Activated CD4-positive, alpha-beta T cell treated with anti-CD3 and anti-CD28 coated beads for 1 hour (primary cell): ENCODE data around the gene EEF1E1.
"Not testable (repeated sequence)": the region's sequence is repeated elsewhere in the genome, so short reads cannot be mapped to it uniquely, and the experiment has no call there.

ENCODE experiments used
- DNase-seq: peaks from one replicate; pipeline ENCODE4 v3.0.0-alpha.2; 2020

Gene EEF1E1

GRCh38 chr6:8061736-8062135 is 40.6 kb downstream of the EEF1E1 start:
- no peak for DNase-seq

- no peak for DNase-seq
Observed at GRCh38 chr6:8060346-8060745, 42.0 kb downstream of the EEF1E1 start.

- no peak for DNase-seq
Observed at GRCh38 chr6:8059129-8059528, 43.2 kb downstream of the EEF1E1 start.

- DNase-seq = no peak
Observed at GRCh38 chr6:8057793-8058192, 44.6 kb downstream of the EEF1E1 start.

GRCh38 chr6:8057263-8057662 is 45.1 kb downstream of the EEF1E1 start:
- no peak for DNase-seq

DNA sequence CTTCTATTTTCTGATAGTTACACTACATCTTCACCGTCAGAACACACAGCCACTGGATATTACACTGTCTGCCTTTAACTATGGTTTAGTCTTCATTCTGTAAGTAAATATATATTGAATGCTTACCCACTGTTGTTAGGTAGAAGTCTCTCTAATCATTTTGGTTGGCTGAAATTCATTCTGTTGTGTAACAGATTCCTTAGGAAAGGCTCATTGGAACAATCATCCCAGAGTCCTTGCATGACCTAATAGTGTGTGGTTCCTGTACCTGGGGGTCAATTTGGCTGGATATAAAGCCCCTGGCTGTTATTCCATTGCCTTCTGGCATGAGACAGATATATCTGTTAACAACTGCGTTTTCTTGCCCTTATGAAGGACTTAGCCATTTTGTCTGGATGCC is 48.1 kb downstream of the EEF1E1 start:
- no peak for DNase-seq

- DNase-seq = no peak
Observed at GRCh38 chr6:8047541-8048292, 54.6 kb downstream of the EEF1E1 start.

- not testable (repeated sequence) for DNase-seq
Observed at GRCh38 chr6:8045769-8046168, 56.6 kb downstream of the EEF1E1 start.

- DNase-seq = no peak
Observed at GRCh38 chr6:8043221-8043620, 59.1 kb downstream of the EEF1E1 start.

GRCh38 chr6:8041913-8042583 is 60.3 kb downstream of the EEF1E1 start:
- no peak for DNase-seq

DNA sequence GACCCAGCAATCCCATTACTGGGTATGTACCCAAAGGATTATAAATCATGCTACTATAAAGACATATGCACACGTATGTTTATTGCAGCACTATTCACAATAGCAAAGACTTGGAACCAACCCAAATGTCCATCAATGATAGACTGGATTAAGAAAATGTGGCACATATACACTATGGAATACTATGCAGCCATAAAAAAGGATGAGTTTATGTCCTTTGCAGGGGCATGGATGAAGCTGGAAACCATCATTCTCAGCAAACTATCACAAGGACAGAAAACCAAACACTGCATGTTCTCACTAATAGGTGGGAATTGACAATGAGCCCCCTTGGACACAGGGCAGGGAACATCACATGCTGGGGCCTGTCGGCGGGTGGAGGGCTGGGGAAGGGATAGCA is 68.2 kb downstream of the EEF1E1 start:
- DNase-seq = not testable (repeated sequence)

GRCh38 chr6:8030920-8031319 is 71.4 kb downstream of the EEF1E1 start:
- DNase-seq = no peak
